NCI-H2107 treated with DMSO at 0.1 percent for 48 hours (cell line): ENCODE data around the gene ALOX5AP.

Experiments used
- DNase-seq: peaks from one replicate; lab custom pipeline; 2025; ENCODE audit not compliant: unreplicated experiment; lab: John Stamatoyannopoulos, UW

The ALOX5AP gene

GRCh38 chr13:30759748-30760147, 24.4 kb downstream of the ALOX5AP start:
- no peak for DNase-seq

DNA sequence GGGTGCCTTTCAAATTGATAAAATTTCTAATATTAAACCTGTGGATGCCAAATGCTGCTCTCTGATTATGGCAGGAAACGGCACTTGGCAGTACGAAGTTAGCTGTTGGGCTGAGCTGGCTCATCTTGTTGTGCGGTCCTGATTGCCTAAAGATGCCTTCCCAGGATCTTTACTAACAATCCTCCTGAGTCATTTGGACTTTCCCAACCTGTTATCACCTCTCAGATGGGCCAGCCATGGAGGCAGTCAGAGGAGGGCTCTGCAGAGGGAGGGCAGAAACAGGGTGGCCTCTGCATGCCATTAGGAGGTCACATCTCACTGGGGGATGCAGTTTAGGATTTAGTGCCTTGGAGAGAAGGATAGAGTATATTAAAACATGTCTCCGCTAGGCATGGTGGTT, 27.3 kb downstream of the ALOX5AP start:
- DNase-seq, result no peak

GRCh38 chr13:30763786-30764413, 28.6 kb downstream of the ALOX5AP start:
- no peak for DNase-seq

- DNase-seq, result no peak
These were observed 30.9 kb downstream of the ALOX5AP start for GRCh38 chr13:30766231-30766630.

- no peak for DNase-seq
These were observed 35.6 kb downstream of the ALOX5AP start for GRCh38 chr13:30770929-30771328.

- DNase-seq, result no peak
These were observed 38.2 kb downstream of the ALOX5AP start for GRCh38 chr13:30773561-30773960.

- DNase-seq, result no peak
These were observed 38.9 kb downstream of the ALOX5AP start for GRCh38 chr13:30774214-30774730.

DNA sequence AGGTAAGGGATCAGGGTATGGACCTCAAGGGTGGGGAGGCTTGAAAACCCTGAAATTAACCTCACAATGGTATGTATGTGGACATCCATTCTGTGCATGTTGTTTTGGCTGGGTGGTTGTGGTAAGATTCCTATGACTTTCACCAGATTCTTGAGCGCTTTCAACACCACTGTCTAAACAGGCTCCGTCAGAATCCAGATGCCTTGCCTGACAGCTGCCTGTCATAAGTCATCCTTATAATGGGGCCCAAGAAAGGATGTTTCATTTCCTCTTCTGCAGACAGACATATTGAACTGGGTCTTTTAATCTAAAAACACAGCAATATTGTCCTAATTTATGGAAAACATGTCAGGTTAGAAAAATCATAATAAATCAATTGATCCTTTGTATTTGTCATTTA, 41.3 kb downstream of the ALOX5AP start:
- no peak for DNase-seq

- no peak for DNase-seq
These were observed 43.7 kb downstream of the ALOX5AP start for GRCh38 chr13:30779016-30779415.

GRCh38 chr13:30779608-30780007, 44.3 kb downstream of the ALOX5AP start:
- DNase-seq, result no peak

- DNase-seq, result no peak
These were observed 45.1 kb downstream of the ALOX5AP start for GRCh38 chr13:30780338-30780981.

GRCh38 chr13:30785191-30785850, 50.0 kb downstream of the ALOX5AP start:
- DNase-seq, result no peak

DNA sequence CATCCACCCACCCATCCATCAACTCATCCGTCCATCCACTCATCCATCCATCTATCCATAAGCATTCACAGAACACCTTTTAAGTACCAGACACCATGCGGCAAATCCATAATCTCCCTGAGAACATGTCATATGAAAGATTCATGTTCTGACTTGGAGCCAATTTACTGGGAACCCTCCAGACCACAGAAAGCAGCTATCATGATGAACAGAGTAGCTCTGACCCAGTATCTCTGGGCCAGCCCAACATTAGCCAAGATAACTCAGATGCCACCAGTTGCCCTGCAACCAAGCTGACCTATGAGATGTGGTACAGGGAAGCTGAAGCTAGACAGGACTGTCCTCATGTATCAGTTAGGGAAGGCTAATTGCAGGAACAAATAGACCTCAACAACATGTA, 51.3 kb downstream of the ALOX5AP start:
- DNase-seq, result no peak

DNA sequence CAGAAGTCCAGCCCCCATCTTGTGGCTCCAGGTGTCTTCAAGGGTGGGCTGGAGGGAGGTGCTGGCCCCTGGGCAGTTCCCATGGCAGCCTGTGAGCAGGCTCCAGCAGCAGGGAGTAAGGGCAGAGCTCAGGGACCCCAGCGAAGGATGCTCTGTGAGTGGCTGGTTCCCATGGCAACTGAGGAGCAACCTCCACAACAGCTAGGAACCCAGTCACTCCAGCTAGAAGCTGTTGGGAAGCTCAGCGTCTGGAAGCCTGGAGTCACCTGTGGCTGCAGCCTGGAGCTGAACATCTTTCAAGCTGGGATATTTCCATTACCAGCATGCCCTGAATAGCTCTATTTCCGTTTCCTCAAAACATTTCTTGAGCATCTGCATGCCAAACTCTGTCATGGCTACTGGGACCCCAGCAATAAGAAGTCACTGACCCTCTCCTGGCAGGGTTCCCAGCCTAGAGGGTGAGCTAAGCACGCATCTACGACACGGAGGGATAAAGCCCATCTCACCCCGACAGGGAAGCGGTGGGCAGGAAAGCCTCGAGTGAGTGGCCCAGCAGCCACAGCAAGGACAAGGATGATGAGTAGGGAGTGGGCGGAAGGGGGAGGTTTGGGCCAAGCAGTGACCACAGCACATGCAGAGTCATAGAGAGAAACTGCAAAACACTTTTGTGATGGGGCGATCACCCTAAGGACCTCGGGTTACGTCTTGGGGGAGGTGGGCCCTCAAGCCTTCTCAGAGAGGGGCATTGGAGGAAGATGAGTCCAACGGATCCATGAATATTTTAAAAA, 52.6 kb downstream of the ALOX5AP start:
- DNase-seq, result no peak

- no peak for DNase-seq
These were observed 54.0 kb downstream of the ALOX5AP start for GRCh38 chr13:30789166-30789862.

GRCh38 chr13:30790592-30790991, 55.2 kb downstream of the ALOX5AP start:
- DNase-seq, result no peak

GRCh38 chr13:30791354-30792001, 56.1 kb downstream of the ALOX5AP start:
- no peak for DNase-seq

DNA sequence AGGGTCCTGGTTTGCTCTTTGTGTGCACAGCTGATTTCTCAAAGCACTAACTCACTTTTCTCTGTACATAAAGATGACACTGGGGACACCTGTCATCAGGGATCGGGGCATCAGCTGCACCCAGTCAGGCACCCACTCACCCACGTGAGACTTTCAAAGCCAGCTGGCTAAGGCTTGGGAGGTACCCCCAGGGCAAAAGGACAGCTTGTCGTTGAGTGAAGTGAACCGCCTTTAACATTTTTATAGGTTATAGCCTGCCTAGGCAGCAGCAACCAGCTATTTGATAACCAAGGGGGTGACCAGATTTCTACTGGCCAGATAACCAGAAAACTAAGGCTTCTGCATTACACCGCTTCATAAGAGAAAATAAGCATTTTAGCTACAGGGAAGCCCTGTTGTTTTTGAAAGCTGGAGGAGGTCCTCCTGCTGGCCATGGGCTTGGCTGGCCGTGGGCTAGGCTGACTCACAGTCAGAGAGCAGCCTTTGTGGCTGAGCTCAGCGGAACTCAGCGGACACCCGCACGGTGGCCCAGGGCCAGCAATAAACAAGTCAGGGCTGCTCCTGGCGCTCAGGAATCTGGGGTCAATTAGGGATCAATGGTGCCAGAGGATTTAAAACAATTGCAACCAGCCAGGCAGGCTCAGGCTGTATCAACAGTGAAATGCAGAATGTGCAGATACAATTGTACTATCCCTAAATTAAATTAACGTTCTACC, 57.1 kb downstream of the ALOX5AP start:
- DNase-seq, result no peak

GRCh38 chr13:30796132-30796572, 60.8 kb downstream of the ALOX5AP start:
- DNase-seq, result peak; percentile 30
